Natural killer cell (primary cell): Measurements from ENCODE around the gene CFAP97. TPM values are rescaled to one million over a fixed set of nuclear protein-coding genes. Genes with fewer than 3 reads are reported as not detected.

Experiments
- ATAC-seq, 3 donors: fragments of 150-1000 bp in 2 of 3; fragments of 200-7000 bp in 1 of 3; cut with Tn5 transposase; 1 replicate in 1 of 3; 2 replicates in 2 of 3; pipeline ENCODE4 v1.10.0; 2021; ENCODE audit warnings: mild to moderate bottlenecking in 2 of 3, moderate library complexity in 2 of 3
- DNase-seq, 2 donors: peaks; one replicate each; pipeline versions ENCODE4 v3.0.0 to v3.0.0-alpha.2; 2013 to 2021; ENCODE audit warnings: mixed read lengths in 1 of 2
- H3K27ac ChIP-seq: one replicate; pipeline ENCODE4 v1.5.1; 2013; ENCODE audit warnings: mild to moderate bottlenecking, low read length
- H3K27me3 ChIP-seq: one replicate; pipeline ENCODE4 v1.6.1; 2013; ENCODE audit warnings: low read length; ENCODE audit not compliant: control insufficient read depth, insufficient read depth
- H3K36me3 ChIP-seq: one replicate; pipeline ENCODE4 v1.6.1; 2013; ENCODE audit warnings: low read length; ENCODE audit not compliant: control insufficient read depth, insufficient read depth
- H3K4me1 ChIP-seq: one replicate; pipeline ENCODE4 v1.6.1; 2013; ENCODE audit warnings: low read length; ENCODE audit not compliant: control insufficient read depth, insufficient read depth
- H3K4me3 ChIP-seq: one replicate; pipeline ENCODE4 v1.5.1; 2013; ENCODE audit warnings: low read length
- H3K9me3 ChIP-seq: one replicate; pipeline ENCODE4 v1.6.1; 2013; ENCODE audit warnings: low read length; ENCODE audit not compliant: control insufficient read depth, insufficient read depth
- H3K27ac Mint-ChIP-seq, 2 donors: one replicate each; pipeline ENCODE4 v1.8.0; 2022; ENCODE audit warnings: mild to moderate bottlenecking in 2 of 2, mixed read lengths in 2 of 2, moderate library complexity in 1 of 2
- H3K27me3 Mint-ChIP-seq, 2 donors: one replicate each; pipeline ENCODE4 v1.8.0; 2022; ENCODE audit warnings: low read depth in 2 of 2, mixed read lengths in 2 of 2
- H3K36me3 Mint-ChIP-seq: one replicate; pipeline ENCODE4 v1.8.0; 2022; ENCODE audit warnings: mixed read lengths
- H3K4me1 Mint-ChIP-seq, 2 donors: one replicate each; pipeline ENCODE4 v1.8.0; 2022; ENCODE audit warnings: mixed read lengths in 2 of 2
- H3K4me3 Mint-ChIP-seq: one replicate; pipeline ENCODE4 v1.8.0; 2022; ENCODE audit warnings: mild to moderate bottlenecking, moderate library complexity, mixed read lengths
- H3K9me3 Mint-ChIP-seq, 2 donors: one replicate each; pipeline ENCODE4 v1.8.0; 2022; ENCODE audit warnings: mixed read lengths in 2 of 2
- WGBS: methylation state at CpG from one replicate; pipeline ENCODE4 v1.1.7; 2013; ENCODE audit warnings: missing lambda C conversion rate; ENCODE audit not compliant: insufficient coverage; 5-methylcytosine and 5-hydroxymethylcytosine counted together
- intact Hi-C: fragments of 100-400 bp; cut with micrococcal nuclease; formaldehyde crosslinking; loops from one replicate; pipeline ENCODE4 v1.14.2; 2022
- total RNA-seq, 4 donors: library from RNA; stranded (reverse); fragments of 120-200 nt in 1 of 4; gene quantifications; one replicate each; pipeline versions ENCODE4 v1.2.3 to v1.2.4, GENCODE V29; 2013 to 2022
- TF ChIP-seq, protein P1 (sequence below): fragments of 200-600 bp; IDR thresholded peaks from one replicate; pipeline ENCODE4 v1.8.0; 2022; ENCODE audit warnings: antibody characterized with exemption

Gene CFAP97
- total RNA-seq, 3 donors from 2014 or later (not counting 1 experiment from before 2014, with no cell fraction given), result 25.7 to 30.5 (median 25.9) TPM

DNA sequence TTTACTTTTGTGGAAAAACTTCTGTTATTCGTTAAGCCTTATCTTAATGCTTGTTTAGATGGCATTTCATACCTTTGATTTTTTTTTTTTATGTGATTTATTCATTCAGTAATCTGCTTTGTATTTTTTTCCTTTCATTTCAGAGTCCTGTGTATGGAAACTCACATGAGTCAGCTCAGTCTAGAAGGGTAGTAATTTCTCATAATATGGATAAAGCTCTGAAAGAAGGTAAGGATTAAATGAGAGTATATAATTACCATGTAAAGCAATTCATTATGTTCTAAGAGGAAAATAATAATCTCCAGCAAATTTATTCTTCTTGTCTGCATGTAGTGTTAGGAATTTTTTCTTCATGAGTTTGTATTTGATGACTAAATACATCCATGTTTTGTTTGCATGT lies 43.4 kb upstream of the CFAP97 start:
- H3K36me3 ChIP-seq, result peaks cover 3% of the 10 kb centered on the region

DNA sequence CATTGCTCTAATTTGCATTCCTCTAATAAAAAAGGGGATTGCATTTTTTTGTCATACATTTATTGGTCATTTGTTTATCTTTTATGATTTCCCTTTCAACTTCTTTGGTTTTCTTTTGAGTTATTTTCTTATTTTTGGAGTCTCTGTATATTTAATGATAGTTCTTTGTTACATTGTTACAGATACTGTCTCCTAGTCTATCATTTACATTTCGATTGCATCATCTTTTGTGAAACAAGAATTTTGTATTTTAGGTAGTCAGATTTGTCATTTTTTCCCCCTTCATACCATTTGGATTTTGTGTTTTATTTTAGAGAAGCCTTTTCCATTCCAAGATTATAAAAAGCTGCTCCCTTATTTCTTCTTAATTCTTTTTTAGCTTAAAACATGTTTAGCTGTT lies 42.7 kb upstream of the CFAP97 start:
- Histone ChIP-seq H3K4me3 (no peak overlapping the region), H3K9me3 (no peaks in the 10 kb centered on the region), H3K4me1 (no peaks in the 10 kb centered on the region), H3K36me3 (peaks cover 3% of the 10 kb centered on the region), H3K27me3 (no peaks in the 10 kb centered on the region), H3K27ac (no peak overlapping the region)
- no peaks in the 10 kb centered on the region for H3K9me3 Mint-ChIP-seq
- ATAC-seq (no peak), DNase-seq (no peak)
- WGBS, result no CpG with 5 or more reads among the region's 1 CpG
- H3K36me3 Mint-ChIP-seq, result no peaks in the 10 kb centered on the region
- intact Hi-C loops, result no loop called here
- peaks cover 4 to 9% of the 10 kb centered on the region in 2 donors for H3K4me1 Mint-ChIP-seq
- no peak overlapping the region for H3K27ac Mint-ChIP-seq
- no peak overlapping the region for H3K4me3 Mint-ChIP-seq
- no peaks in the 10 kb centered on the region for H3K27me3 Mint-ChIP-seq
- TF ChIP-seq, protein P1, sequence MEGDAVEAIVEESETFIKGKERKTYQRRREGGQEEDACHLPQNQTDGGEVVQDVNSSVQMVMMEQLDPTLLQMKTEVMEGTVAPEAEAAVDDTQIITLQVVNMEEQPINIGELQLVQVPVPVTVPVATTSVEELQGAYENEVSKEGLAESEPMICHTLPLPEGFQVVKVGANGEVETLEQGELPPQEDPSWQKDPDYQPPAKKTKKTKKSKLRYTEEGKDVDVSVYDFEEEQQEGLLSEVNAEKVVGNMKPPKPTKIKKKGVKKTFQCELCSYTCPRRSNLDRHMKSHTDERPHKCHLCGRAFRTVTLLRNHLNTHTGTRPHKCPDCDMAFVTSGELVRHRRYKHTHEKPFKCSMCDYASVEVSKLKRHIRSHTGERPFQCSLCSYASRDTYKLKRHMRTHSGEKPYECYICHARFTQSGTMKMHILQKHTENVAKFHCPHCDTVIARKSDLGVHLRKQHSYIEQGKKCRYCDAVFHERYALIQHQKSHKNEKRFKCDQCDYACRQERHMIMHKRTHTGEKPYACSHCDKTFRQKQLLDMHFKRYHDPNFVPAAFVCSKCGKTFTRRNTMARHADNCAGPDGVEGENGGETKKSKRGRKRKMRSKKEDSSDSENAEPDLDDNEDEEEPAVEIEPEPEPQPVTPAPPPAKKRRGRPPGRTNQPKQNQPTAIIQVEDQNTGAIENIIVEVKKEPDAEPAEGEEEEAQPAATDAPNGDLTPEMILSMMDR, result no peak

More for the DNA sequence above, 43.4 kb upstream of the CFAP97 start:
- no peak overlapping the region for H3K4me3 Mint-ChIP-seq
- TF ChIP-seq, protein P1, result no peak
- H3K36me3 Mint-ChIP-seq, result no peaks in the 10 kb centered on the region
- no peak overlapping the region for H3K4me3 ChIP-seq
- intact Hi-C loops, result no loop called here
- H3K4me1 ChIP-seq, result no peaks in the 10 kb centered on the region
- DNase-seq (no peak), ATAC-seq (no peak)
- H3K9me3 Mint-ChIP-seq, result no peaks in the 10 kb centered on the region
- no peaks in the 10 kb centered on the region for H3K27me3 Mint-ChIP-seq
- H3K9me3 ChIP-seq, result no peaks in the 10 kb centered on the region
- no peak overlapping the region for H3K27ac Mint-ChIP-seq
- H3K27me3 ChIP-seq, result no peaks in the 10 kb centered on the region
- H3K4me1 Mint-ChIP-seq, result peaks cover 7 to 13% of the 10 kb centered on the region in 2 donors
- no peak overlapping the region for H3K27ac ChIP-seq
- WGBS, result no CpG with 5 or more reads among the region's 1 CpG

DNA sequence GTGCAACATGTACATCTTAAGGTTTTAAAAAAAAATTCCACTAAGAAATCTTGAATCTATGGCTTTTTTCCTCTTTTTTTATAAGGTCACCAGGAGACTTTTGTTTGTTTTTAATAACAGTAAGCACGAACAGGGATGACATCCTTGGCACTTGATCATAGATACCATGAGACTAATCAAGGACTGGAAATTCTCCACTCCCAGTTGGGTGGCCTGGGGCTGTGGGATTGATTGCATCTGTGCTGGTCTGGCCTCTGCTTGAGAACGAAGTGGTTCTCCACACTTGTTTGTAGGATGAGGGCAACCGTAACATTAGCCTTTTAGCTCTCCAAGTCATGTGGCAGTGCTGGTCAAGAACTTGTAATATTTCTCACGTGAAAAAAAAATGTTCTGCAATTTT lies 41.0 kb upstream of the CFAP97 start:
- H3K4me3 Mint-ChIP-seq, result no peak overlapping the region
- Histone ChIP-seq H3K4me3 (no peak overlapping the region), H3K27me3 (no peaks in the 10 kb centered on the region), H3K4me1 (no peaks in the 10 kb centered on the region), H3K27ac (no peak overlapping the region), H3K36me3 (peaks cover 3% of the 10 kb centered on the region), H3K9me3 (no peaks in the 10 kb centered on the region)
- TF ChIP-seq, protein P1, result no peak
- no peaks in the 10 kb centered on the region for H3K9me3 Mint-ChIP-seq
- H3K36me3 Mint-ChIP-seq, result no peaks in the 10 kb centered on the region
- H3K27ac Mint-ChIP-seq, result no peak overlapping the region
- peaks cover 0 to 6% of the 10 kb centered on the region in 2 donors for H3K4me1 Mint-ChIP-seq
- DNase-seq (no peak), ATAC-seq (no peak)
- intact Hi-C loops, result no loop called here
- no peaks in the 10 kb centered on the region for H3K27me3 Mint-ChIP-seq
- WGBS, result 75% methylated on average over 3 of the region's 4 CpGs

DNA sequence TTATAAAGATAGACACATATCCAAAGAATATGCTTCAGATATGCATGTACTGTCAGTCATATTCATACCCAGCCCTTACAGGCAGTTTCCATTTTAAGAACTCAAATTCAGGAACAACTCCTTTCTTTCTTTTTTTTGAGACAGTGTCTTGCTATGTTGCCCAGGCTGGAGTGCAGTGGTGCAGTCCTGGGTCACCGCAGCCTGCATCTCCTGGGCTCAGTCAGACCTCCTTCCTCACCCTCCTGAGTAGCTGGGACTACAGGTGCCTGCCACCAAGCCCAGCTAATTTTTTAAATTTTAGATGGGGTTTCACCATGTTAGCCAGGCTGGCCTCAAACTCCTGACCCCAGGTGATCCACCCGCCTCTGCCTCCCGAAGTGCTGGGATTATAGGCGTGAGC lies 40.1 kb upstream of the CFAP97 start:
- Histone ChIP-seq H3K36me3 (peaks cover 1% of the 10 kb centered on the region), H3K4me3 (no peak overlapping the region), H3K27ac (no peak overlapping the region), H3K4me1 (no peaks in the 10 kb centered on the region), H3K27me3 (no peaks in the 10 kb centered on the region), H3K9me3 (no peaks in the 10 kb centered on the region)
- H3K27ac Mint-ChIP-seq, result peak overlapping the region in 1 of 2 donors; percentile 14
- no peaks in the 10 kb centered on the region for H3K9me3 Mint-ChIP-seq
- DNase-seq (no peak), ATAC-seq (no peak)
- intact Hi-C loops, result no loop called here
- no peak overlapping the region for H3K4me3 Mint-ChIP-seq
- no peaks in the 10 kb centered on the region for H3K36me3 Mint-ChIP-seq
- H3K27me3 Mint-ChIP-seq, result no peaks in the 10 kb centered on the region
- TF ChIP-seq, protein P1, result no peak
- WGBS, result 98% methylated on average over 4 of the region's 4 CpGs
- peaks cover 0 to 6% of the 10 kb centered on the region in 2 donors for H3K4me1 Mint-ChIP-seq
